ENCODE measurements around the gene TCEANC2. TPM values are rescaled to one million over a fixed set of nuclear protein-coding genes. Genes with fewer than 3 reads are reported as not detected.

Gene TCEANC2
- total RNA-seq, 4 donors from 2014 or later = 3.0 to 9.0 (median 5.5) TPM

GRCh38 chr1:54121482-54122134 lies 68.2 kb downstream of the TCEANC2 start:
- Histone ChIP-seq H3K36me3 (no peaks in the 10 kb centered on the region), H3K27me3 (no peaks in the 10 kb centered on the region), H3K9me3 (no peaks in the 10 kb centered on the region), H3K4me3 (peak overlapping the region in 3 of 4 donors; percentile 22 to 37 (median 24)), H3K4me1 (peaks cover 0 to 13% (median 8%) of the 10 kb centered on the region in 4 donors), H3K27ac (peak overlapping the region in 1 of 4 donors; percentile 58)
- DNase-seq (ENCODE audit: low spot score in 2 of 2) = peak; percentile 49 to 77
- WGBS, 2 donors = 1 to 5% methylated on average over 19 to 27 of the region's 36 CpGs
- TF ChIP-seq EP300 (IDR thresholded peaks at IDR 0.05) = peak in 1 of 2 donors; percentile 38
- TF ChIP-seq POLR2A (IDR thresholded peaks at IDR 0.05) = no peak
- peak; percentile 66 to 89 (median 79) for TF ChIP-seq CTCF (IDR thresholded peaks at IDR 0.05)

- Histone ChIP-seq H3K27me3 (no peaks in the 10 kb centered on the region), H3K36me3 (no peaks in the 10 kb centered on the region), H3K27ac (peak overlapping the region in 1 of 4 donors; percentile 58), H3K9me3 (no peaks in the 10 kb centered on the region), H3K4me3 (peak overlapping the region in 1 of 4 donors; percentile 37), H3K4me1 (peaks cover 0 to 13% (median 8%) of the 10 kb centered on the region in 4 donors)
- WGBS, 2 donors = 35% methylated on average over 14 of the region's 14 CpGs
- no peak for DNase-seq (ENCODE audit: low spot score in 2 of 2)
- no peak for TF ChIP-seq POLR2A (IDR thresholded peaks at IDR 0.05)
- no peak for TF ChIP-seq EP300 (IDR thresholded peaks at IDR 0.05)
- TF ChIP-seq CTCF (IDR thresholded peaks at IDR 0.05) = no peak
Observed at GRCh38 chr1:54122135-54122751, 68.8 kb downstream of the TCEANC2 start.

- no peak overlapping the region for H3K27ac ChIP-seq
- 93% methylated on average over 8 of the region's 8 CpGs for WGBS, 2 donors
- DNase-seq (ENCODE audit: low spot score in 2 of 2) = no peak
- peaks cover 0 to 13% (median 8%) of the 10 kb centered on the region in 4 donors for H3K4me1 ChIP-seq
- no peaks in the 10 kb centered on the region for H3K9me3 ChIP-seq
- H3K4me3 ChIP-seq = no peak overlapping the region
- no peaks in the 10 kb centered on the region for H3K36me3 ChIP-seq
- no peak for TF ChIP-seq EP300 (IDR thresholded peaks at IDR 0.05)
- TF ChIP-seq POLR2A (IDR thresholded peaks at IDR 0.05) = no peak
- TF ChIP-seq CTCF (IDR thresholded peaks at IDR 0.05) = no peak
- no peaks in the 10 kb centered on the region for H3K27me3 ChIP-seq
Observed at GRCh38 chr1:54122992-54123391, 69.6 kb downstream of the TCEANC2 start.

GRCh38 chr1:54124472-54124871 lies 71.1 kb downstream of the TCEANC2 start:
- WGBS, 2 donors = 57 to 61% methylated on average over 9 of the region's 9 CpGs
- Histone ChIP-seq H3K36me3 (no peaks in the 10 kb centered on the region), H3K4me3 (no peak overlapping the region), H3K27ac (no peak overlapping the region), H3K27me3 (no peaks in the 10 kb centered on the region), H3K9me3 (no peaks in the 10 kb centered on the region), H3K4me1 (peaks cover 0 to 13% (median 8%) of the 10 kb centered on the region in 4 donors)
- DNase-seq (ENCODE audit: low spot score in 2 of 2) = no peak
- TF ChIP-seq EP300 (IDR thresholded peaks at IDR 0.05) (no peak), POLR2A (IDR thresholded peaks at IDR 0.05) (no peak), CTCF (IDR thresholded peaks at IDR 0.05) (no peak)

DNA sequence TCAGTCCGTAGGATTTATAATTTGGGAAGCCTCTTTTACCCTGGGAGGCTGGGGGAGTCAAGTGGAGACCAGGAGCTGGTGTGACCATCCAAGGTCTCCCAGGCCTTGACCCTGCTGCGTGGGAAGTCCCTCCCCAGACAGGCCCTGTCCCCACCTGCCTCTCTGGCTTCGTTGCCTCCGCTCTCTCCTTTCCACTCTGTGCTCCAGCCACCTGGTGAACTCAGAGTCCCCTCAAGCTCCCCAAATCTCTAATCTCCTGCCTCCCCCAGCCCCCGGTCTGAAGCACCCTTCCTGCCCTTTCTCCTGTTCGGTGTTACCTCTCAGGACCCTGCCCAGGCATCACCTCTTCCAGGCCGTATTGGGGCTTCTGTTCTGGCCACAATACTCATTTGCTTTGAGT lies 71.5 kb downstream of the TCEANC2 start:
- WGBS, 2 donors = 88 to 93% methylated on average over 7 of the region's 7 CpGs
- Histone ChIP-seq H3K27ac (no peak overlapping the region), H3K36me3 (no peaks in the 10 kb centered on the region), H3K27me3 (no peaks in the 10 kb centered on the region), H3K4me3 (no peak overlapping the region), H3K9me3 (no peaks in the 10 kb centered on the region), H3K4me1 (peaks cover 0 to 13% (median 8%) of the 10 kb centered on the region in 4 donors)
- TF ChIP-seq POLR2A (IDR thresholded peaks at IDR 0.05) (no peak), CTCF (IDR thresholded peaks at IDR 0.05) (no peak), EP300 (IDR thresholded peaks at IDR 0.05) (no peak)
- no peak for DNase-seq (ENCODE audit: low spot score in 2 of 2)
